ENCODE data around the gene SCN2B. TPM values are rescaled to one million over a fixed set of nuclear protein-coding genes. Genes with fewer than 3 reads are reported as not detected.

SCN2B gene
- total and polyA plus RNA-seq, 10 of the 15 experiments (the other 5 are each of a cell fraction or from before 2014, with no cell fraction given): 0.01 TPM; not detected in 9

GRCh38 chr11:118135796-118136165, 40.7 kb downstream of the SCN2B start (continued):
- TF ChIP-seq ELK1 (IDR thresholded peaks at IDR 0.05; ENCODE audit: low read depth, low read length) (no peak), CBFB (IDR thresholded peaks at IDR 0.05; ENCODE audit: low read depth) (no peak), E4F1 (IDR thresholded peaks at IDR 0.05; ENCODE audit: borderline replicate concordance, partially characterized antibody) (no peak), BMI1 (IDR thresholded peaks at IDR 0.05; ENCODE audit: borderline replicate concordance) (no peak), NRF1 (conservative IDR thresholded peaks at IDR 0.05; ENCODE audit: low read depth, low read length) (no peak), NFYB (IDR thresholded peaks at IDR 0.05; ENCODE audit: insufficient read depth, low read depth, low read length) (no peak), POLR2AphosphoS2 (IDR thresholded peaks at IDR 0.05; ENCODE audit: low read depth, low read length) (no peak), CBX5 (IDR thresholded peaks at IDR 0.05; ENCODE audit: low read depth) (no peak)
